T-helper 2 cell (primary cell): ENCODE data around the gene TSPAN12.

Experiments
- DNase-seq, 5 experiments: peaks; one replicate each; pipeline versions ENCODE4 v3.0.0 to v3.0.0-alpha.2; 2012 to 2022

TSPAN12 gene

GRCh38 chr7:120742372-120742771, 115.6 kb downstream of the TSPAN12 start:
- no peak for DNase-seq

GRCh38 chr7:120741371-120742042, 116.4 kb downstream of the TSPAN12 start:
- no peak for DNase-seq

GRCh38 chr7:120740348-120740747, 117.6 kb downstream of the TSPAN12 start:
- no peak for DNase-seq

GRCh38 chr7:120738816-120739215, 119.1 kb downstream of the TSPAN12 start:
- DNase-seq = no peak
